Type B pancreatic cell (in vitro differentiated cells): ENCODE measurements around the gene ETFB. TPM values are rescaled to one million over a fixed set of nuclear protein-coding genes. Genes with fewer than 3 reads are reported as not detected.

Source experiments
- DNase-seq: peaks from one replicate; pipeline ENCODE4 v3.0.0; 2021; ENCODE audit warnings: mixed read lengths; ENCODE audit not compliant: unreplicated experiment; ENCODE audit errors: extremely low spot score
- H3K27ac Mint-ChIP-seq: 2 replicates; pipeline ENCODE4 v1.8.0; 2021; ENCODE audit warnings: mild to moderate bottlenecking, mixed read lengths
- H3K27me3 Mint-ChIP-seq: 2 replicates; pipeline ENCODE4 v1.8.0; 2021; ENCODE audit warnings: mixed read lengths
- H3K36me3 Mint-ChIP-seq: 2 replicates; pipeline ENCODE4 v1.8.0; 2021; ENCODE audit warnings: mixed read lengths
- H3K4me1 Mint-ChIP-seq: one replicate; pipeline ENCODE4 v1.8.0; 2021; ENCODE audit warnings: mixed read lengths; ENCODE audit not compliant: unreplicated experiment
- H3K4me3 Mint-ChIP-seq: 2 replicates; pipeline ENCODE4 v1.8.0; 2021; ENCODE audit warnings: mild to moderate bottlenecking, mixed read lengths
- H3K9me3 Mint-ChIP-seq: 2 replicates; pipeline ENCODE4 v1.8.0; 2021; ENCODE audit warnings: mixed read lengths
- total RNA-seq: library from RNA; stranded (reverse); gene quantifications from 2 replicates; pipeline ENCODE4 v1.2.1, GENCODE V29; 2021; ENCODE audit warnings: low replicate concordance
- TF ChIP-seq, protein P1 (sequence below): fragments of 200-600 bp; sonication (generic); conservative IDR thresholded peaks from 2 replicates; pipeline ENCODE4 v1.5.0; 2021; ENCODE audit warnings: antibody characterized with exemption, mild to moderate bottlenecking

The ETFB gene
- total RNA-seq, 1 donor from 2014 or later = 76.3 TPM

DNA sequence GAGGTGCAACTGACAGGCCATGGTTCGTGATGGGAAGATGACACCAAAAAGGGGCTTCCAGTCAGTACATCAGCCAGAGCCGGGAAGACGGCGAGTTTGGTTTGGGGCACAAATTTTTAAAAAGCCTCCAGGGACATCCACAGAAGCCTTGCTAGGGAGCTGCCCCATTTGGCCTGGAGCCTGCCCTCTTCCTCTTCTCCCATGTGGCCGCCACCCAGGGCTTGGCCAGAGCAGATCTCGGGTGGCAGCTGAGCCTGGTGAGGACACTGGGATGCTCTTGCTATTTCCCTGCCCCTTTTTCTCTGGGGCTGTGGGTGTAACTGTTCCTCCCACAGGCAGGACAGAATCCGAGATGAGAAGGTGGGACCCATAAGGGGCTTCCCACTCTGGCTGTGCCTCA lies 8.2 kb downstream of the ETFB start:
- Mint-ChIP-seq H3K36me3 (no peaks in the 10 kb centered on the region), H3K4me3 (no peak overlapping the region), H3K27ac (no peak overlapping the region), H3K4me1 (peaks cover 26% of the 10 kb centered on the region), H3K9me3 (no peaks in the 10 kb centered on the region), H3K27me3 (no peaks in the 10 kb centered on the region)
- TF ChIP-seq, protein P1, sequence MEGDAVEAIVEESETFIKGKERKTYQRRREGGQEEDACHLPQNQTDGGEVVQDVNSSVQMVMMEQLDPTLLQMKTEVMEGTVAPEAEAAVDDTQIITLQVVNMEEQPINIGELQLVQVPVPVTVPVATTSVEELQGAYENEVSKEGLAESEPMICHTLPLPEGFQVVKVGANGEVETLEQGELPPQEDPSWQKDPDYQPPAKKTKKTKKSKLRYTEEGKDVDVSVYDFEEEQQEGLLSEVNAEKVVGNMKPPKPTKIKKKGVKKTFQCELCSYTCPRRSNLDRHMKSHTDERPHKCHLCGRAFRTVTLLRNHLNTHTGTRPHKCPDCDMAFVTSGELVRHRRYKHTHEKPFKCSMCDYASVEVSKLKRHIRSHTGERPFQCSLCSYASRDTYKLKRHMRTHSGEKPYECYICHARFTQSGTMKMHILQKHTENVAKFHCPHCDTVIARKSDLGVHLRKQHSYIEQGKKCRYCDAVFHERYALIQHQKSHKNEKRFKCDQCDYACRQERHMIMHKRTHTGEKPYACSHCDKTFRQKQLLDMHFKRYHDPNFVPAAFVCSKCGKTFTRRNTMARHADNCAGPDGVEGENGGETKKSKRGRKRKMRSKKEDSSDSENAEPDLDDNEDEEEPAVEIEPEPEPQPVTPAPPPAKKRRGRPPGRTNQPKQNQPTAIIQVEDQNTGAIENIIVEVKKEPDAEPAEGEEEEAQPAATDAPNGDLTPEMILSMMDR = no peak
- no peak for DNase-seq

GRCh38 chr19:51356159-51356801 lies 9.9 kb downstream of the ETFB start:
- TF ChIP-seq, protein P1 = no peak
- Mint-ChIP-seq H3K36me3 (peaks cover 7% of the 10 kb centered on the region), H3K4me1 (peaks cover 20% of the 10 kb centered on the region), H3K27ac (no peak overlapping the region), H3K27me3 (no peaks in the 10 kb centered on the region), H3K9me3 (no peaks in the 10 kb centered on the region), H3K4me3 (no peak overlapping the region)
- no peak for DNase-seq

GRCh38 chr19:51354742-51355148 lies 11.4 kb downstream of the ETFB start:
- DNase-seq = no peak
- Mint-ChIP-seq H3K36me3 (peaks cover 7% of the 10 kb centered on the region), H3K9me3 (no peaks in the 10 kb centered on the region), H3K27me3 (no peaks in the 10 kb centered on the region), H3K4me1 (peaks cover 20% of the 10 kb centered on the region), H3K4me3 (peak overlapping the region; percentile 75), H3K27ac (peak overlapping the region; percentile 70)
- TF ChIP-seq, protein P1 = no peak

DNA sequence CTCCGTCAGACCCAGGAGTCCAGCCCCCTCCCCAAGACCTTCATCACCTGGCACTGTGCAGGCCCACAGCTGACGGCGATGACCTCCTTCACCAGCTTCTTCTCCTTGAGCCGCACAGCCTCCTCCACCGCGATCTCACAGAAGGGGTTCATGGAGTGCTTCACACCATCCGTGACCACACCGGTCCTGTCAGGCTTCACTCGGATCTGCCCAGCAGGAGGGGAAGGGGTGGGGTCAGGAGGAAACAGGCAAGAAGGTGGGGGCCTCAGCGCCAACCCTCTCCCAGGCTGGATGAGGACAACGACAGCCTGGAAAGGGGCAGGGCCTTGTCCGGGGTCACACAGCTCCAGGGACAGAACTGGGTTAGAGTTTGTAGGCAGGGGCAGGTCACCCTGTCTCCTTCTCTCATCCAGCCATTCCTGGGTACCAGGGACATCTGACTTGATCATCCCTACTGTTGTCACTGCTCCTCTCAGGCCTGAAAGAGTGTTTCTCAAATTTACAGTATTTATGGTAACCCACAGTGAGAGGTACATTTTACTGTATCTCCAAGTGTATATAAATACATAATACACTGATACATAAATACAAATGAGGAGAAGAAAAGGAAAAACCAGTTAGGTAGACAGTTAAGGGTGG lies 12.0 kb downstream of the ETFB start:
- Mint-ChIP-seq H3K4me3 (peak overlapping the region; percentile 55), H3K27me3 (no peaks in the 10 kb centered on the region), H3K36me3 (peaks cover 7% of the 10 kb centered on the region), H3K4me1 (peaks cover 16% of the 10 kb centered on the region), H3K9me3 (no peaks in the 10 kb centered on the region), H3K27ac (peak overlapping the region; percentile 70)
- DNase-seq = no peak
- TF ChIP-seq, protein P1 = no peak

DNA sequence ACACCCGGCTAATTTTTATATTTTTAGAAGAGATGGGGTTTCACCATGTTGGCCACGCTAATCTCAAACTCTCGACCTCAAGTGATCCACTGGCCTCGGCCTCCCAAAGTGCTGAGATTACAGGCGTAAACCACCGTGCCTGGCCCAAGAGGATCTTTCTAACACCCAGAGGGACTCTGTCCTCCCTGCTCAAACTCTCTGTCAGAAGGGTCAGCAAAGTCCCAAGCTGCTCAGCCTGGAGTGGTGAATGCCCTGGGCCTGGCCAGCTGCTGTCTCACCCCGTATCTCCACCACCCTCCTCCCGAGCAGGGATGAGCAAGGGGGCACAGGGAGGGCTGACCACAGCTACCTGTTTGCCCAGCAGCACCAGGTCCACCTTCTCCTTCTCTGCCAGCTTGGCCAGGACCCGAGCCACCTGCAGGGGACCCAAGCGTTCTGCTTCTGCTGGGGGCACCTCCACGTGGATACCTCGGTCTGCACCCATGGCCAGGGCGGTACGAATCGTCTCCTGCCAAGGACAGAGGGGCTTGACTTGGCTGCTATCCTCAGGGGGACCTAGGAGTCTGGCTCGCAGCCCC lies 13.3 kb downstream of the ETFB start:
- Mint-ChIP-seq H3K27ac (no peak overlapping the region), H3K36me3 (peaks cover 7% of the 10 kb centered on the region), H3K9me3 (no peaks in the 10 kb centered on the region), H3K27me3 (no peaks in the 10 kb centered on the region), H3K4me1 (peaks cover 15% of the 10 kb centered on the region), H3K4me3 (no peak overlapping the region)
- TF ChIP-seq, protein P1 = no peak
- DNase-seq = no peak
